Activated T-cell treated with anti-CD3 and anti-CD28 coated beads, Interleukin-2, amount 50 U/mL, for 1 hour (primary cell): ENCODE results near the gene ARL6IP6.
"Not testable (repeated sequence)": the region's sequence is repeated elsewhere in the genome, so short reads cannot be mapped to it uniquely, and the experiment has no call there.

Experiments used
- DNase-seq: peaks from one replicate; pipeline ENCODE4 v3.0.0-alpha.2; 2020

ARL6IP6 gene

GRCh38 chr2:152723918-152724317 is 5.5 kb downstream of the ARL6IP6 start:
- no peak for DNase-seq

GRCh38 chr2:152729844-152730243 is 11.4 kb downstream of the ARL6IP6 start:
- DNase-seq, result no peak

- peak; percentile 23 for DNase-seq
Measured at GRCh38 chr2:152730591-152731333, 12.3 kb downstream of the ARL6IP6 start.

GRCh38 chr2:152737509-152737908 is 19.1 kb downstream of the ARL6IP6 start:
- not testable (repeated sequence) for DNase-seq

GRCh38 chr2:152738438-152738837 is 20.0 kb downstream of the ARL6IP6 start:
- no peak for DNase-seq

GRCh38 chr2:152739705-152740104 is 21.3 kb downstream of the ARL6IP6 start:
- DNase-seq, result not testable (repeated sequence)

GRCh38 chr2:152740743-152741328 is 22.4 kb downstream of the ARL6IP6 start:
- no peak for DNase-seq

- no peak for DNase-seq
Measured at GRCh38 chr2:152743002-152743401, 24.6 kb downstream of the ARL6IP6 start.

GRCh38 chr2:152747751-152748150 is 29.3 kb downstream of the ARL6IP6 start:
- DNase-seq, result not testable (repeated sequence)

GRCh38 chr2:152755029-152755428 is 36.6 kb downstream of the ARL6IP6 start:
- DNase-seq, result no peak

- DNase-seq, result no peak
Measured at GRCh38 chr2:152759290-152760072, 41.1 kb downstream of the ARL6IP6 start.

GRCh38 chr2:152761214-152761613 is 42.8 kb downstream of the ARL6IP6 start:
- DNase-seq, result no peak

GRCh38 chr2:152762202-152762601 is 43.8 kb downstream of the ARL6IP6 start:
- DNase-seq, result no peak

GRCh38 chr2:152763208-152763607 is 44.8 kb downstream of the ARL6IP6 start:
- DNase-seq, result not testable (repeated sequence)

GRCh38 chr2:152763651-152764050 is 45.2 kb downstream of the ARL6IP6 start:
- no peak for DNase-seq

GRCh38 chr2:152766928-152767327 is 48.5 kb downstream of the ARL6IP6 start:
- no peak for DNase-seq

GRCh38 chr2:152781175-152781574 is 62.8 kb downstream of the ARL6IP6 start:
- DNase-seq, result no peak

GRCh38 chr2:152782171-152782570 is 63.8 kb downstream of the ARL6IP6 start:
- no peak for DNase-seq

- DNase-seq, result no peak
Measured at GRCh38 chr2:152790883-152791282, 72.5 kb downstream of the ARL6IP6 start.

- no peak for DNase-seq
Measured at GRCh38 chr2:152791979-152792378, 73.6 kb downstream of the ARL6IP6 start.

GRCh38 chr2:152792974-152793373 is 74.6 kb downstream of the ARL6IP6 start:
- DNase-seq, result no peak

GRCh38 chr2:152796941-152797340 is 78.5 kb downstream of the ARL6IP6 start:
- DNase-seq, result no peak

- no peak for DNase-seq
Measured at GRCh38 chr2:152804687-152805408, 86.4 kb downstream of the ARL6IP6 start.
